ENCODE data around the gene CTDSP1. TPM values are rescaled to one million over a fixed set of nuclear protein-coding genes. Genes with fewer than 3 reads are reported as not detected.
A peak's percentile ranks its signal among the peaks of the same experiment; 100 is the strongest.

CTDSP1 gene
- total and polyA plus RNA-seq, 4 donors, result 31.6 to 104 (median 74.0) TPM

DNA sequence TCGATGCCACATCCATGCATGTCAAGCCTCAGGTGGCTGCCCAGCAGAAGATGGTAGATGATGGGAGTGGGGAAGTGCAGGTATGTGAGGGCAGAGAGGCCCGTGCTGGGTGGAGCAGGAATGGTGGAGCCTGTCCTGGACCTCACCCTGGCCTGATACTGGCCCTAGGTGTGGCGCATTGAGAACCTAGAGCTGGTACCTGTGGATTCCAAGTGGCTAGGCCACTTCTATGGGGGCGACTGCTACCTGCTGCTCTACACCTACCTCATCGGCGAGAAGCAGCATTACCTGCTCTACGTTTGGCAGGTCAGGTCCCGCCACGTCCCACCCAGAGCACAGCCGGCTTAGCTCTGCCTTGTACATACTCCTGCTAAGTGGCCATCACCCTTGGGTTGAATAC, 32.2 kb downstream of the CTDSP1 start:
- peaks cover 2% of the 10 kb centered on the region for H3K27me3 ChIP-seq (ENCODE audit: control insufficient read depth, insufficient read depth, low read length)
- no peak overlapping the region for H3K4me3 ChIP-seq (ENCODE audit: low read depth, low read length)
- no peak for DNase-seq (ENCODE audit: low read depth in 4 of 6, low spot score in 6 of 6)
- H3K4me1 ChIP-seq (ENCODE audit: control insufficient read depth, insufficient read depth, low read length), result no peaks in the 10 kb centered on the region
- no peaks in the 10 kb centered on the region for H3K9me3 ChIP-seq (ENCODE audit: control insufficient read depth, insufficient read depth, low read length)
- H3K36me3 ChIP-seq (ENCODE audit: control insufficient read depth, insufficient read depth, low read length), result no peaks in the 10 kb centered on the region
- whole genome bisulfite sequencing (ENCODE audit: insufficient coverage), result 85% methylated on average over 10 of the region's 10 CpGs
- no peak overlapping the region for H3K27ac ChIP-seq (ENCODE audit: low read depth, low read length)

DNA sequence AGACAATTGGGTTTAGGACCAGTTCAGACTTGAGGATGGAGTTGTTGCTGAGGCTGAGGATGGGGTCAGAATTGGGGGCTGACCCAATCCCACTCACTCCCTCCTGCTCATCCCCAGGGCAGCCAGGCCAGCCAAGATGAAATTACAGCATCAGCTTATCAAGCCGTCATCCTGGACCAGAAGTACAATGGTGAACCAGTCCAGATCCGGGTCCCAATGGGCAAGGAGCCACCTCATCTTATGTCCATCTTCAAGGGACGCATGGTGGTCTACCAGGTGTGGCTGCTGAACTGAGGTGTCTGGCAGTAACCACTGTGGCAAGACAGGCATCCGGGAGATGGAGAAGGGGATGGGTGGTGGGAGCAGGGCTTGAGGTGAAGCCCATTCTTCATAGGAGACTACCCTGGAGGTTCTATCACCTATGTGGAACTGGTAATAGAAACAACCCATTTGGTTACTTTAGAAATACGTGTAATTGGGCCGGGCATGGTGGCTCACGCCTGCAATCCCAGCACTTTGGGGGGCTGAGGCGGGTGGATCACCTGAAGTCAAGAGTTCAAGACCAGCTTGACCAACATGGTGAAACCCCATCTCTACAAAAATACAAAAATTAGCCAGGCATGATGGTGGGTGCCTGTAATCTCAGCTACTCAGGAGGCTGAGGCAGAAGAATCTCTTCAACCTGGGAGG, 33.2 kb downstream of the CTDSP1 start:
- Histone ChIP-seq H3K27me3 (ENCODE audit: control insufficient read depth, insufficient read depth, low read length) (peaks cover 2% of the 10 kb centered on the region), H3K27ac (ENCODE audit: low read depth, low read length) (no peak overlapping the region), H3K36me3 (ENCODE audit: control insufficient read depth, insufficient read depth, low read length) (no peaks in the 10 kb centered on the region), H3K4me1 (ENCODE audit: control insufficient read depth, insufficient read depth, low read length) (no peaks in the 10 kb centered on the region), H3K4me3 (ENCODE audit: low read depth, low read length) (no peak overlapping the region), H3K9me3 (ENCODE audit: control insufficient read depth, insufficient read depth, low read length) (no peaks in the 10 kb centered on the region)
- no peak for DNase-seq (ENCODE audit: low read depth in 4 of 6, low spot score in 6 of 6)
- 98% methylated on average over 8 of the region's 8 CpGs for WGBS (ENCODE audit: insufficient coverage)

DNA sequence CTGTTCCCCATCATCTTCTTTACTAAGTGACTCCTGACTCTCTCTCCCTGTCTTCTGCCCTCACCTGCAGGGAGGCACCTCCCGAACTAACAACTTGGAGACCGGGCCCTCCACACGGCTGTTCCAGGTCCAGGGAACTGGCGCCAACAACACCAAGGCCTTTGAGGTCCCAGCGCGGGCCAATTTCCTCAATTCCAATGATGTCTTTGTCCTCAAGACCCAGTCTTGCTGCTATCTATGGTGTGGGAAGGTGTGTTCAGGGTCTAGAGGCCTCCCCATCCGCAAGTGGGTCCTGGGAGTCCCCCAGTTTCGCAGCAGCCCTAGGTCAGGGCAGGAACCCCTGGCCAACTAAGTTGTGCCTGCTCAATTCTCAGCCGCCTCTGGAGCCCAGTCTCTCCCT, 34.8 kb downstream of the CTDSP1 start:
- DNase-seq (ENCODE audit: low read depth in 4 of 6, low spot score in 6 of 6), result no peak
- Histone ChIP-seq H3K27ac (ENCODE audit: low read depth, low read length) (no peak overlapping the region), H3K4me3 (ENCODE audit: low read depth, low read length) (no peak overlapping the region), H3K4me1 (ENCODE audit: control insufficient read depth, insufficient read depth, low read length) (peaks cover 3% of the 10 kb centered on the region), H3K27me3 (ENCODE audit: control insufficient read depth, insufficient read depth, low read length) (peaks cover 2% of the 10 kb centered on the region), H3K36me3 (ENCODE audit: control insufficient read depth, insufficient read depth, low read length) (no peaks in the 10 kb centered on the region), H3K9me3 (ENCODE audit: control insufficient read depth, insufficient read depth, low read length) (no peaks in the 10 kb centered on the region)
- WGBS (ENCODE audit: insufficient coverage), result 91% methylated on average over 9 of the region's 9 CpGs

DNA sequence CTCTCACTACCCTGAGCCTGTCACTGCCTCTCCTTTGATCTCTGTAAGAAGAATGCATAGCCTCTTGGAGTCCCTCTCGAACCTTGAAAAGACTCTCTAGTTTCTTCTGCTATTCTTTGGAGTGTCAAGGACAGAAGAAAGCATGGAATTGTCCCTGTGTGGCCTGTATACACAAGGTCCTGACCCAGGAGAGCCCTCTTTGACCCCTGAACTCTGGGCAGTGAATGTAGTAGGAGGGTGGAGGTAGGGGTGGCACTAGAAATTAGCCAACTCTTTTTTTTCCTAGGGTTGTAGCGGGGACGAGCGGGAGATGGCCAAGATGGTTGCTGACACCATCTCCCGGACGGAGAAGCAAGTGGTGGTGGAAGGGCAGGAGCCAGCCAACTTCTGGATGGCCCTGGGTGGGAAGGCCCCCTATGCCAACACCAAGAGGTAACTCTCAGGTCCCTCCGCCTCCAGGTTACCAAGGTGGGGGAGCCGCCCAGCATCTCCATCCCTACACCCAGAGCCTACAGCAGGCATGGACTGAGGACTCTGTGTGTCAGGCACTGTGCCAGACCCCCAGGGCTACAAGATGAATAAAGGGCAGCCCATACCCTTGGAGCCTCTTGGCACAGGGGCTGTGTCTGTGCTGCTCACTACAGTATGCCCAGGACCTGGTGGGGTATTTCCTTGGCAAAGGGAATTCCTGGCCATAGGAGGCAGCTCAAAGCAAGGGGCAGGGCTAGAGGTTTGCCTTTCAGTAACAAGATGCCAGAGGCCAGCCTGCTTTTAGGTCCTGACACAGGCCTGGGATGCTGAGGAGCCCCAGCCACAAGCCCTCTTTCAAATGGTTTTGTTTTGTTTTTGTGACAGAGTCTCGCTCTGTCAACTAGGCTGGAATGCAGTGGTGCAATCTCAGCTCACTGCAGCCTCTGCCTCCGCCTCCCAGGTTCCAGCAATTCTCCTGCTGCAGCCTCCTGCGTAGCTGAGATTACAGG, 35.6 kb downstream of the CTDSP1 start:
- Histone ChIP-seq H3K36me3 (ENCODE audit: control insufficient read depth, insufficient read depth, low read length) (no peaks in the 10 kb centered on the region), H3K27ac (ENCODE audit: low read depth, low read length) (no peak overlapping the region), H3K4me3 (ENCODE audit: low read depth, low read length) (no peak overlapping the region), H3K9me3 (ENCODE audit: control insufficient read depth, insufficient read depth, low read length) (no peaks in the 10 kb centered on the region), H3K27me3 (ENCODE audit: control insufficient read depth, insufficient read depth, low read length) (peaks cover 2% of the 10 kb centered on the region), H3K4me1 (ENCODE audit: control insufficient read depth, insufficient read depth, low read length) (peaks cover 3% of the 10 kb centered on the region)
- WGBS (ENCODE audit: insufficient coverage), result 75% methylated on average over 9 of the region's 11 CpGs
- DNase-seq (ENCODE audit: low read depth in 4 of 6, low spot score in 6 of 6), result no peak

DNA sequence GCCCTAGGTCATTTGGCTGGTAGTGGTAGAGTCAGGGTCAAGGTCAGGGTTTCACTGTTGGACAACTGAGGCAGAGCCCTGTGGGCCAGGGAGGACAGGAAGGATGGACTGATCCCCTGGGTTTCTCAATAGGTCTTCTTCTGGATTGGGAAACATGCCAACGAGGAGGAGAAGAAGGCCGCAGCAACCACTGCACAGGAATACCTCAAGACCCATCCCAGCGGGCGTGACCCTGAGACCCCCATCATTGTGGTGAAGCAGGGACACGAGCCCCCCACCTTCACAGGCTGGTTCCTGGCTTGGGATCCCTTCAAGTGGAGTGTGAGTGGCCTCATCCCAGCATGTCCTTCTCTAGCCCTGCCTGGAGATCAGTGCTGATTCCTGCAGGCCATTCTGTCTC, 37.3 kb downstream of the CTDSP1 start:
- Histone ChIP-seq H3K9me3 (ENCODE audit: control insufficient read depth, insufficient read depth, low read length) (no peaks in the 10 kb centered on the region), H3K4me1 (ENCODE audit: control insufficient read depth, insufficient read depth, low read length) (peaks cover 3% of the 10 kb centered on the region), H3K27ac (ENCODE audit: low read depth, low read length) (no peak overlapping the region), H3K36me3 (ENCODE audit: control insufficient read depth, insufficient read depth, low read length) (no peaks in the 10 kb centered on the region), H3K27me3 (ENCODE audit: control insufficient read depth, insufficient read depth, low read length) (peaks cover 2% of the 10 kb centered on the region), H3K4me3 (ENCODE audit: low read depth, low read length) (no peak overlapping the region)
- 74% methylated on average over 2 of the region's 5 CpGs for WGBS (ENCODE audit: insufficient coverage)
- DNase-seq (ENCODE audit: low read depth in 4 of 6, low spot score in 6 of 6), result no peak

DNA sequence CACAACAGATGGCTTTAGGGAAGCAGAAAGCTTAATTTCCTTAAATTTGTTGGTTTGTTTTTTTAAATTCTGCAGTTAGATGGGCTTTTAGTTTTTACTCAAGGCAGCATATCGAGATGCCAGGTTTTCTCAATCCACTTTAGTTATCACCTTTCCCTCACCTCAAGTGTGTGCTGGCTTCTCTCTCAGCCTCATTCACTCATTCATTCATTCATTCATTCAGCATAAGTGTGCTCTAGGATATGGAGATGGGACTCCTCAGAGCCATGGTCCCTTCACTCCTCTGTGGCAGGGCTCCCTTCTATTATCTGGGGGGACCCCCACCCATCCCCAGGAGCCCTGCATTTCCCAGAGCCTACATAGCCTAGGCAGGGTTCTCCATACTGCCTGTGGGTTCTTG, 38.3 kb downstream of the CTDSP1 start:
- Histone ChIP-seq H3K9me3 (ENCODE audit: control insufficient read depth, insufficient read depth, low read length) (no peaks in the 10 kb centered on the region), H3K4me1 (ENCODE audit: control insufficient read depth, insufficient read depth, low read length) (peaks cover 3% of the 10 kb centered on the region), H3K27me3 (ENCODE audit: control insufficient read depth, insufficient read depth, low read length) (peaks cover 2% of the 10 kb centered on the region), H3K27ac (ENCODE audit: low read depth, low read length) (no peak overlapping the region), H3K4me3 (ENCODE audit: low read depth, low read length) (no peak overlapping the region), H3K36me3 (ENCODE audit: control insufficient read depth, insufficient read depth, low read length) (no peaks in the 10 kb centered on the region)
- WGBS (ENCODE audit: insufficient coverage), result no CpG with 5 or more reads among the region's 1 CpG
- DNase-seq (ENCODE audit: low read depth in 4 of 6, low spot score in 6 of 6), result no peak

DNA sequence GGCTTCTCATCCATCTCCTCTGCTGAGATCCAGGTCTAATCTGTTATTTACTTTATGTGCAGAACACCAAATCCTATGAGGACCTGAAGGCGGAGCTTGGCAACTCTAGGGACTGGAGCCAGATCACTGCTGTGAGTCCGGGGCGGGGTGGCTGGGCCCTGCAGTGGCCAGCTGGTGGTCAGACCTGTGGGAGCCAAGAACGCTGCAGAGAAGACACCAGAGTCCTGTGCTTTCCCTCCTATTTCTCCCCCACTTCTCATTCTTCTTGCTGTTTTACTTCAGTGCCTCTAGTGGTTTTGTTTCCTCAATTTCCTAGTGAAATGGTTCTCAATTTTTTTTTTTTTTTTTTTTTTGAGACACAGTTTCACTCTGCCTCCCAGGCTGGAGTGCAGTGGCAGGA, 38.9 kb downstream of the CTDSP1 start:
- no peaks in the 10 kb centered on the region for H3K36me3 ChIP-seq (ENCODE audit: control insufficient read depth, insufficient read depth, low read length)
- H3K27me3 ChIP-seq (ENCODE audit: control insufficient read depth, insufficient read depth, low read length), result peaks cover 2% of the 10 kb centered on the region
- 79% methylated on average over 3 of the region's 4 CpGs for WGBS (ENCODE audit: insufficient coverage)
- no peaks in the 10 kb centered on the region for H3K9me3 ChIP-seq (ENCODE audit: control insufficient read depth, insufficient read depth, low read length)
- peaks cover 3% of the 10 kb centered on the region for H3K4me1 ChIP-seq (ENCODE audit: control insufficient read depth, insufficient read depth, low read length)
- H3K27ac ChIP-seq (ENCODE audit: low read depth, low read length), result no peak overlapping the region
- no peak overlapping the region for H3K4me3 ChIP-seq (ENCODE audit: low read depth, low read length)
- DNase-seq (ENCODE audit: low read depth in 4 of 6, low spot score in 6 of 6), result peak in 1 of 6 donors; percentile 31

DNA sequence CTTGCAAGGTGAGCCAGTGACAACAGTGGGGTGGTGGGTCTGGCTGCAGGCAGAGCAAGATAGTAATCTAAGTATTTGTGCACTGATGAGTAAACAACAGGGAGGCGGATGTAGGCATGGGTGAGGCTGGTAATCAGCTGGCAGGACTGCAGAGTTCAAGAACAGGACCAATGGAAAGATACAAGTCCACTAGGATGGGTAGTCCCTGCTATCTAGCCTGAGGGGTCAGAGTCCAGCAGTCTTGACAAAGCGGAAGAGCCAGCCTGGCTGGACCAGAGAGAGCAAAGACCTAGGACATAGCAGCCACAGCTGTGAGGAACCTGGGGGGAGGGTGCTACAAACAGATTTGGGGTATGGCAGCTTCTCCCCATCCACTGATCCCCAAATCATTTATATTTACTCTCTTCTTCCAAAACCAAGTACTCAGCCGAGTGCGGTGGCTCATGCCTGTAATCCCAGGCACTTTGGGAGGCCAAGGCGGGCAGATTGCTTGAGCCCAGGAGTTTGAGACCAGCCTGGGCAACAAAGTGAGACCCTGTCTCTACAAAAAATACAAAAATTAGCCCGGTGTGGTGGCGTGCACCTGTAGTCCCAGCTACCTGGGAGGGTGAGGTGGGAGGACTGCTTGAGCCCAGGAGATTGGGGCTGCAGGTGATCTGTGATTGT, 45.2 kb downstream of the CTDSP1 start:
- Histone ChIP-seq H3K27ac (ENCODE audit: low read depth, low read length) (no peak overlapping the region), H3K4me1 (ENCODE audit: control insufficient read depth, insufficient read depth, low read length) (no peaks in the 10 kb centered on the region), H3K27me3 (ENCODE audit: control insufficient read depth, insufficient read depth, low read length) (no peaks in the 10 kb centered on the region), H3K4me3 (ENCODE audit: low read depth, low read length) (no peak overlapping the region), H3K9me3 (ENCODE audit: control insufficient read depth, insufficient read depth, low read length) (no peaks in the 10 kb centered on the region), H3K36me3 (ENCODE audit: control insufficient read depth, insufficient read depth, low read length) (peaks cover 13% of the 10 kb centered on the region)
- DNase-seq (ENCODE audit: low read depth in 4 of 6, low spot score in 6 of 6), result no peak
- 95% methylated on average over 4 of the region's 7 CpGs for WGBS (ENCODE audit: insufficient coverage)

DNA sequence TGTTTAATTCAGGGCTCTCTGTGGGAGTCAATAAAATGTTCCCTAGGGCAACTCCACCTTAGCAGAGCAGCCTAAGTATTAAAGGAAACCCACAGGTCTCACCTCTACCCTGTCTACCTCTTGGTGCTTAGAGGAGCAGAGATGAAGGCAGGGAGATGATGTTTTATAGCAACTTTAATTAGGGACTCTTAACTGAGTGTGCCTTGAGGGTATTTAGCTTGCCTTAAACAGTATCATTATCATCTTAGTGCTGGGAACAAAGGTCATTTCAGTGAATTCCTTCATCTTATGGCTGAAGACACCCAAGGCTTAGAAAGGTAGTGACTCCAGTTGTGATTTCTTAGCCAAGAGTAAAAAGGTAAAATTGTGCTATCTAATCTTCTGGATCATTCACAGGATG, 45.9 kb downstream of the CTDSP1 start:
- Histone ChIP-seq H3K27ac (ENCODE audit: low read depth, low read length) (no peak overlapping the region), H3K9me3 (ENCODE audit: control insufficient read depth, insufficient read depth, low read length) (no peaks in the 10 kb centered on the region), H3K4me3 (ENCODE audit: low read depth, low read length) (no peak overlapping the region), H3K36me3 (ENCODE audit: control insufficient read depth, insufficient read depth, low read length) (peaks cover 13% of the 10 kb centered on the region), H3K27me3 (ENCODE audit: control insufficient read depth, insufficient read depth, low read length) (no peaks in the 10 kb centered on the region), H3K4me1 (ENCODE audit: control insufficient read depth, insufficient read depth, low read length) (no peaks in the 10 kb centered on the region)
- no peak for DNase-seq (ENCODE audit: low read depth in 4 of 6, low spot score in 6 of 6)

Measured in spinal cord (tissue), 10 donors.